GM12878 (cell line): ENCODE measurements around the gene FOXP1. TPM values are rescaled to one million over a fixed set of nuclear protein-coding genes. Genes with fewer than 3 reads are reported as not detected.

Experiments used
- ATAC-seq: fragments of 200-7000 bp; cut with Tn5 transposase; 3 replicates; pipeline ENCODE4 v1.9.1; 2020; ENCODE audit warnings: mild to moderate bottlenecking, moderate library complexity
- BruUV-seq: library from RNA; stranded (reverse); fragments of 400-500 nt; replicated peaks from 2 replicates; lab custom pipeline; 2021; lab: Mats Ljungman, UMichigan
- CTCF ChIA-PET: fragments of 300-600 bp; sonication (Branson Sonifier 250); formaldehyde crosslinking; extraction: SDS; loops from one replicate; lab custom pipeline; 2021; ENCODE audit warnings: inconsistent platforms; lab: Yijun Ruan, JAX
- POLR2A ChIA-PET: fragments of 350-600 bp; formaldehyde crosslinking; extraction: SDS; loops from one replicate; lab custom pipeline; 2021; ENCODE audit warnings: inconsistent platforms; lab: Charles Lee
- RAD21 ChIA-PET: fragments of 300-600 bp; sonication (Branson Sonifier 250); formaldehyde crosslinking; loops from one replicate; lab custom pipeline; 2023; ENCODE audit warnings: antibody characterized with exemption; ENCODE audit not compliant: unreplicated experiment; lab: Charles Lee
- SMC1A ChIA-PET: fragments of 300-600 bp; sonication (Branson Sonifier 250); formaldehyde crosslinking; loops from one replicate; lab custom pipeline; 2023; ENCODE audit not compliant: unreplicated experiment, uncharacterized antibody; lab: Charles Lee
- DNase-seq: peaks from one replicate; pipeline ENCODE4 v3.0.0-alpha.2; 2011; ENCODE audit warnings: low read depth, low spot score
- FAIRE-seq: peaks from 3 replicates; lab custom pipeline; 2011; peaks lifted over from hg19 to GRCh38; lab: Jason Lieb, UNC
- H2AFZ ChIP-seq: 2 replicates; pipeline ENCODE4 v1.6.0; 2011; ENCODE audit warnings: low read depth, low read length, control low read depth; ENCODE audit not compliant: control insufficient read depth
- H3K27ac ChIP-seq: 2 replicates; pipeline ENCODE4 v1.5.1; 2011; ENCODE audit warnings: control low read depth; ENCODE audit not compliant: control insufficient read depth, insufficient read depth
- H3K27me3 ChIP-seq, 2 experiments: replicated peaks in 1 of 2; 2 replicates each; pipeline versions ENCODE4 v1.6.0 to v1.6.1; 2011; ENCODE audit warnings: low read length in 1 of 2; ENCODE audit not compliant: control insufficient read depth in 2 of 2, insufficient read depth in 2 of 2
- H3K36me3 ChIP-seq, 2 experiments: 2 replicates each; pipeline ENCODE4 v1.5.1; 2011; ENCODE audit warnings: low read length in 1 of 2; ENCODE audit not compliant: control insufficient read depth in 2 of 2, insufficient read depth in 2 of 2
- H3K4me1 ChIP-seq: 2 replicates; pipeline ENCODE4 v1.6.1; 2011; ENCODE audit warnings: mild to moderate bottlenecking, low read length, moderate library complexity, mixed read lengths; ENCODE audit not compliant: control insufficient read depth, insufficient read depth
- H3K4me2 ChIP-seq: 2 replicates; pipeline ENCODE4 v1.6.0; 2011; ENCODE audit warnings: control low read depth; ENCODE audit not compliant: control insufficient read depth, insufficient read depth
- H3K4me3 ChIP-seq: fragments of 200-600 bp; sonication (generic); 2 replicates; pipeline ENCODE4 v1.5.1; 2016
- H3K79me2 ChIP-seq: 2 replicates; pipeline ENCODE4 v1.6.0; 2011; ENCODE audit warnings: low read length; ENCODE audit not compliant: control insufficient read depth, insufficient read depth
- H3K9ac ChIP-seq: 2 replicates; pipeline ENCODE4 v1.8.0; 2011; ENCODE audit warnings: low read length, control low read depth, mixed read lengths; ENCODE audit not compliant: control insufficient read depth, insufficient read depth
- H3K9me3 ChIP-seq: replicated peaks from 3 replicates; pipeline ENCODE4 v1.5.1; 2011; ENCODE audit warnings: mild to moderate bottlenecking, low read length; ENCODE audit not compliant: control insufficient read depth, insufficient read depth
- H4K20me1 ChIP-seq: 2 replicates; pipeline ENCODE4 v1.6.0; 2011; ENCODE audit not compliant: control insufficient read depth, insufficient read depth
- BRCA1 ChIP-seq: IDR thresholded peaks from 2 replicates; pipeline ENCODE4 v1.6.1; 2011; ENCODE audit warnings: low read depth, low read length, improper control_type of control experiment
- CHD2 ChIP-seq: IDR thresholded peaks from 2 replicates; pipeline ENCODE4 v1.6.1; 2011; ENCODE audit warnings: low read depth, low read length, improper control_type of control experiment, borderline replicate concordance
- E2F4 ChIP-seq: IDR thresholded peaks from 2 replicates; pipeline ENCODE4 v1.6.1; 2012; ENCODE audit warnings: low read depth, low read length, improper control_type of control experiment
- IRF4 ChIP-seq: IDR thresholded peaks from 2 replicates; pipeline ENCODE4 v1.6.1; 2011; ENCODE audit warnings: low read depth, low read length
- JUNB ChIP-seq: IDR thresholded peaks from 2 replicates; pipeline ENCODE4 v1.6.1; 2016; ENCODE audit warnings: antibody characterized with exemption, mild to moderate bottlenecking
- KDM1A ChIP-seq: fragments of 200-600 bp; sonication (generic); IDR thresholded peaks from 2 replicates; pipeline ENCODE4 v1.6.1; 2016; ENCODE audit warnings: borderline replicate concordance
- PAX5 ChIP-seq: IDR thresholded peaks from 2 replicates; pipeline ENCODE4 v1.6.1; 2011; ENCODE audit warnings: low read depth, low read length, borderline replicate concordance
- PBX3 ChIP-seq: IDR thresholded peaks from 2 replicates; pipeline ENCODE4 v1.6.1; 2011; ENCODE audit warnings: mild to moderate bottlenecking, low read depth, low read length, moderate library complexity; ENCODE audit not compliant: insufficient replicate concordance
- RELB ChIP-seq: fragments of 450-650 bp; IDR thresholded peaks from 2 replicates; pipeline ENCODE4 v1.6.1; 2017; ENCODE audit warnings: low read depth, mild to moderate bottlenecking, moderate library complexity
- SRF ChIP-seq, 2 experiments: IDR thresholded peaks; 2 replicates each; pipeline ENCODE4 v1.6.1; 2011; ENCODE audit warnings: low read depth in 2 of 2, low read length in 2 of 2, mild to moderate bottlenecking in 1 of 2, moderate library complexity in 1 of 2
- USF1 ChIP-seq: IDR thresholded peaks from 2 replicates; pipeline ENCODE4 v1.6.1; 2011; ENCODE audit warnings: borderline replicate concordance, low read depth, mild to moderate bottlenecking, moderate library complexity, mixed read lengths, low read length; ENCODE audit not compliant: insufficient read depth; ENCODE audit errors: extremely low read length
- YBX1 ChIP-seq: fragments of 450-650 bp; IDR thresholded peaks from 2 replicates; pipeline ENCODE4 v1.6.1; 2016; ENCODE audit warnings: antibody characterized with exemption
- ZNF217 ChIP-seq: fragments of 450-650 bp; IDR thresholded peaks from 2 replicates; pipeline ENCODE4 v1.6.1; 2017; ENCODE audit warnings: antibody characterized with exemption, mild to moderate bottlenecking
- ZNF384 ChIP-seq: IDR thresholded peaks from 2 replicates; pipeline ENCODE4 v1.6.1; 2012; ENCODE audit warnings: low read depth, mild to moderate bottlenecking, low read length, improper control_type of control experiment, borderline replicate concordance
- ZZZ3 ChIP-seq: IDR thresholded peaks from 2 replicates; pipeline ENCODE4 v1.6.1; 2011; ENCODE audit warnings: low read depth; ENCODE audit not compliant: control insufficient read depth, insufficient read length
- WGBS: methylation state at CpG from one replicate; pipeline ENCODE4 v1.1.6; 2016; ENCODE audit warnings: low lambda C conversion rate; ENCODE audit not compliant: insufficient replicate concordance, insufficient coverage; ENCODE audit errors: missing lambda C conversion rate; 5-methylcytosine and 5-hydroxymethylcytosine counted together
- in situ Hi-C: fragments of 300-500 bp; cut with MboI; formaldehyde crosslinking; loops from 9 replicates; pipeline ENCODE4 v1.14.3; 2018; ENCODE audit warnings: mixed read lengths
- intact Hi-C: fragments of 100-400 bp; cut with micrococcal nuclease; formaldehyde crosslinking; loops from one replicate; pipeline ENCODE4 v1.14.2; 2022; ENCODE audit not compliant: unreplicated experiment
- polyA plus RNA-seq, 11 experiments: library from polyadenylated mRNA; depleted of rRNA in 4 of 11; unstranded in 6 of 11; stranded (reverse) in 5 of 11; fragments of >200 nt; fragmentation: Nextera tagmentation in 4 of 11; fragmentation: Illumina TruSeq in 1 of 11; extraction: Ambion mirVana in 4 of 11; extraction: Trizol in 1 of 11; gene quantifications; 1 replicate in 1 of 11; 2 replicates in 10 of 11; pipeline versions ENCODE4 v1.2.1 to v1.2.3, GENCODE V29; 2011 to 2016; ENCODE audit warnings: inconsistent platforms in 2 of 11, missing spikeins in 2 of 11, low read depth in 1 of 11
- total RNA-seq, 4 experiments: library from RNA; depleted of rRNA in 3 of 4; stranded (reverse); fragments of >200 nt in 3 of 4; fragmentation: Illumina TruSeq in 1 of 4; extraction: Trizol in 1 of 4; gene quantifications; 2 replicates each; pipeline versions ENCODE4 v1.2.1 to v1.2.3, GENCODE V29; 2013 to 2021

FOXP1 gene
- total and polyA plus RNA-seq, 10 of the 15 experiments (the other 5 are each of a cell fraction or from before 2014, with no cell fraction given) = 0.05 to 1.6 (median 0.20) TPM; not detected in 1

GRCh38 chr3:71593106-71593505, 9.6 kb upstream of the FOXP1 start:
- TF ChIP-seq RELB (no peak), YBX1 (no peak), SRF (IDR thresholded peaks at IDR 0.05; ENCODE audit: low read depth in 2 of 2, low read length in 2 of 2) (no peak), JUNB (no peak), BRCA1 (no peak), PBX3 (no peak), E2F4 (no peak), KDM1A (no peak), IRF4 (no peak), USF1 (no peak), PAX5 (no peak), ZZZ3 (no peak), ZNF217 (no peak), ZNF384 (no peak), CHD2 (no peak)
- FAIRE-seq (no peak), DNase-seq (no peak), ATAC-seq (no peak)
- no peaks in the 10 kb centered on the region for H3K4me1 ChIP-seq
- intact Hi-C loops = no loop called here
- no peak overlapping the region for H3K27ac ChIP-seq
- no peaks in the 10 kb centered on the region; a peak in 2 of 4 replicates for H3K27me3 ChIP-seq
- no peaks in the 10 kb centered on the region for H3K79me2 ChIP-seq
- no peak overlapping the region for H3K4me2 ChIP-seq
- ChIA-PET SMC1A (no interaction called here), POLR2A (no interaction called here), CTCF (no interaction called here), RAD21 (no interaction called here)
- H3K36me3 ChIP-seq = no peaks in the 10 kb centered on the region
- in situ Hi-C loops = loop anchor here (10.0 kb wide), 1 partner anchor 588 kb away; no protein-coding TSS in a partner anchor
- H2AFZ ChIP-seq = no peak overlapping the region
- H3K9ac ChIP-seq = no peak overlapping the region
- H3K4me3 ChIP-seq = no peak overlapping the region
- 28% methylated on average over 3 of the region's 3 CpGs for WGBS
- BruUV-seq = no TSS peak
- H3K9me3 ChIP-seq = no peaks in the 10 kb centered on the region; the same call in 2 of the 3 replicates
- no peaks in the 10 kb centered on the region for H4K20me1 ChIP-seq
